K562 (cell line): ENCODE measurements around the gene MYH9. TPM values are rescaled to one million over a fixed set of nuclear protein-coding genes. Genes with fewer than 3 reads are reported as not detected.

ENCODE experiments used
- ATAC-seq: fragments of 200-7000 bp; cut with Tn5 transposase; 3 replicates; pipeline ENCODE4 v1.9.1; 2020; ENCODE audit warnings: moderate library complexity
- BruUV-seq: library from RNA; stranded (reverse); fragments of 400-500 nt; replicated peaks from 2 replicates; lab custom pipeline; 2021; lab: Mats Ljungman, UMichigan
- CTCF ChIA-PET: fragments of 300-600 bp; formaldehyde crosslinking; extraction: SDS; loops from one replicate; lab custom pipeline; 2021; ENCODE audit warnings: low intra/inter-chr PET ratio; lab: Yijun Ruan, JAX
- POLR2A ChIA-PET: fragments of 300-600, 350-650 bp; sonication (Branson Sonifier 250); formaldehyde crosslinking; extraction: SDS; loops from one replicate; lab custom pipeline; 2021; ENCODE audit warnings: antibody characterized with exemption, inconsistent platforms; lab: Yijun Ruan, JAX
- DNase-seq, 4 experiments: peaks; one replicate each; pipeline versions ENCODE4 v3.0.0 to v3.0.0-alpha.2; 2011 to 2018; ENCODE audit warnings: low spot score in 3 of 4, mixed read lengths in 3 of 4; ENCODE audit errors: extremely low read depth in 1 of 4
- FAIRE-seq: peaks from 2 replicates; lab custom pipeline; 2011; peaks lifted over from hg19 to GRCh38; lab: Jason Lieb, UNC
- H2AFZ ChIP-seq: 2 replicates; pipeline ENCODE4 v1.6.0; 2011; ENCODE audit warnings: low read depth, low read length, control low read depth, inconsistent platforms
- H3K27ac ChIP-seq: fragments of 200-600 bp; 3 replicates; pipeline ENCODE4 v1.8.0; 2011; ENCODE audit warnings: low read depth, mild to moderate bottlenecking, control low read depth, inconsistent platforms, low read length, moderate library complexity, mixed read lengths; ENCODE audit errors: extremely low read depth
- H3K27me3 ChIP-seq, 2 experiments: fragments of 300-600 bp in 1 of 2; 2 replicates in 1 of 2; 3 replicates in 1 of 2; pipeline versions ENCODE4 v1.6.0 to v1.8.0; 2011; ENCODE audit warnings: inconsistent platforms in 2 of 2, low read length in 2 of 2, mild to moderate bottlenecking in 1 of 2, mixed read lengths in 1 of 2, moderate library complexity in 1 of 2; ENCODE audit not compliant: control insufficient read depth in 2 of 2, insufficient read depth in 2 of 2
- H3K36me3 ChIP-seq: fragments of 300-600 bp; 3 replicates; pipeline ENCODE4 v1.8.0; 2011; ENCODE audit warnings: mild to moderate bottlenecking, low read length, inconsistent platforms; ENCODE audit not compliant: control insufficient read depth, insufficient read depth
- H3K4me1 ChIP-seq, 2 experiments: fragments of 200-600 bp in 1 of 2; replicated peaks in 1 of 2; 2 replicates in 1 of 2; 3 replicates in 1 of 2; pipeline versions ENCODE4 v1.5.1 to v1.8.0; 2011; ENCODE audit warnings: inconsistent platforms in 2 of 2, low read length in 2 of 2, mild to moderate bottlenecking in 1 of 2, mixed read lengths in 1 of 2, moderate library complexity in 1 of 2; ENCODE audit not compliant: control insufficient read depth in 2 of 2, insufficient read depth in 2 of 2
- H3K4me2 ChIP-seq: 2 replicates; pipeline ENCODE4 v1.6.1; 2011; ENCODE audit warnings: low read length, control low read depth, inconsistent platforms, mixed read lengths; ENCODE audit not compliant: insufficient read depth
- H3K4me3 ChIP-seq: fragments of 200-600 bp; sonication (generic), shearing (Covaris generic); 2 replicates; pipeline ENCODE4 v1.5.1; 2016; ENCODE audit warnings: control low read depth, inconsistent platforms
- H3K79me2 ChIP-seq: fragments of 200-600 bp; 3 replicates; pipeline ENCODE4 v1.8.0; 2011; ENCODE audit warnings: low read length, inconsistent platforms; ENCODE audit not compliant: control insufficient read depth, insufficient read depth
- H3K9ac ChIP-seq, 2 experiments: 2 replicates each; pipeline versions ENCODE4 v1.6.0 to v1.6.1; 2011; ENCODE audit warnings: low read depth in 2 of 2, low read length in 2 of 2, control low read depth in 1 of 2, inconsistent platforms in 1 of 2, mild to moderate bottlenecking in 1 of 2, mixed read lengths in 1 of 2; ENCODE audit not compliant: insufficient read depth in 1 of 2
- H3K9me1 ChIP-seq: one replicate; pipeline ENCODE4 v1.6.0; 2011; ENCODE audit warnings: inconsistent platforms, mild to moderate bottlenecking, low read length, moderate library complexity; ENCODE audit not compliant: control insufficient read depth, insufficient read depth
- H3K9me3 ChIP-seq: replicated peaks from 2 replicates; pipeline ENCODE4 v1.5.1; 2011; ENCODE audit warnings: low read depth, low read length, inconsistent platforms; ENCODE audit not compliant: control insufficient read depth, insufficient read depth
- H4K20me1 ChIP-seq: replicated peaks from 2 replicates; pipeline ENCODE4 v1.6.1; 2011; ENCODE audit warnings: low read length, inconsistent platforms, mixed read lengths; ENCODE audit not compliant: control insufficient read depth, insufficient read depth
- CTCF ChIP-seq, 3 experiments: IDR thresholded peaks in 2 of 3; conservative IDR thresholded peaks in 1 of 3; 2 replicates each; pipeline ENCODE4 v1.5.1; 2011 to 2012; ENCODE audit warnings: low read length in 3 of 3, mild to moderate bottlenecking in 3 of 3, control low read depth in 2 of 3, improper control_type of control experiment in 1 of 3, inconsistent platforms in 1 of 3, low read depth in 1 of 3, mixed read lengths in 1 of 3, moderate library complexity in 1 of 3; ENCODE audit not compliant: insufficient read depth in 2 of 3
- ERF ChIP-seq: fragments of 450-650 bp; formaldehyde crosslinking; IDR thresholded peaks from 2 replicates; pipeline ENCODE4 v1.4.0; 2020; ENCODE audit warnings: mild to moderate bottlenecking, mixed read lengths
- ETV1 ChIP-seq: fragments of 450-650 bp; conservative IDR thresholded peaks from 2 replicates; pipeline ENCODE4 v1.6.1; 2016; ENCODE audit warnings: missing genetic modification characterization, control low read depth, low read depth, missing compliant biosample characterization
- HMG20A ChIP-seq: fragments of 450-650 bp; formaldehyde crosslinking; conservative IDR thresholded peaks from 2 replicates; pipeline ENCODE4 v1.4.0; 2020; ENCODE audit warnings: mild to moderate bottlenecking, mixed read lengths
- KLF6 ChIP-seq: fragments of 250-450 bp; sonication (Bioruptor Pico); IDR thresholded peaks from 2 replicates; pipeline ENCODE4 v1.4.0; 2020; ENCODE audit warnings: mild to moderate bottlenecking, moderate library complexity, borderline replicate concordance
- MITF ChIP-seq: IDR thresholded peaks from 2 replicates; pipeline ENCODE4 v1.6.1; 2014; ENCODE audit warnings: antibody characterized with exemption
- MNT ChIP-seq, 2 experiments: fragments of 450-650 bp; conservative IDR thresholded peaks; 2 replicates each; pipeline ENCODE4 v1.6.1; 2017; ENCODE audit warnings: mild to moderate bottlenecking in 2 of 2, moderate library complexity in 2 of 2
- MTA1 ChIP-seq: fragments of 450-650 bp; IDR thresholded peaks from 2 replicates; pipeline ENCODE4 v1.6.1; 2017; ENCODE audit warnings: borderline replicate concordance
- MTA3 ChIP-seq: fragments of 450-650 bp; formaldehyde crosslinking; IDR thresholded peaks from 2 replicates; pipeline ENCODE4 v1.6.1; 2017; ENCODE audit warnings: mild to moderate bottlenecking, borderline replicate concordance
- NR2C2 ChIP-seq, 2 experiments: fragments of 200-800 bp in 1 of 2; sonication (Bioruptor generic) in 1 of 2; sonication (generic) in 1 of 2; formaldehyde crosslinking in 1 of 2; IDR thresholded peaks; 2 replicates each; pipeline versions ENCODE4 v1.6.1 to v1.8.0; 2016 to 2022; ENCODE audit warnings: mild to moderate bottlenecking in 1 of 2, missing compliant biosample characterization in 1 of 2, missing genetic modification characterization in 1 of 2, missing genetic modification reagents in 1 of 2
- PYGO2 ChIP-seq: fragments of 450-650 bp; IDR thresholded peaks from 2 replicates; pipeline ENCODE4 v1.6.1; 2016; ENCODE audit warnings: mild to moderate bottlenecking, missing genetic modification characterization, moderate library complexity, missing compliant biosample characterization
- TFAM ChIP-seq: fragments of 250-450 bp; sonication (Bioruptor Pico); conservative IDR thresholded peaks from 2 replicates; pipeline ENCODE4 v1.5.0; 2021; ENCODE audit warnings: mild to moderate bottlenecking, moderate library complexity
- ZNF584 ChIP-seq: fragments of 200-800 bp; sonication (Bioruptor generic); IDR thresholded peaks from 2 replicates; pipeline ENCODE4 v1.6.1; 2016; ENCODE audit warnings: low read depth, mild to moderate bottlenecking, missing genetic modification characterization, missing compliant biosample characterization
- ZNF696 ChIP-seq: fragments of 250-450 bp; sonication (Bioruptor Pico); conservative IDR thresholded peaks from 2 replicates; pipeline ENCODE4 v1.4.0; 2020; ENCODE audit warnings: mild to moderate bottlenecking, moderate library complexity
- WGBS: fragments of 100-300 bp; shearing (Covaris generic); methylation state at CpG from one replicate; pipeline ENCODE4 v1.1.6; 2016; ENCODE audit warnings: low coverage, mixed read lengths; ENCODE audit not compliant: insufficient coverage; ENCODE audit errors: missing lambda C conversion rate; 5-methylcytosine and 5-hydroxymethylcytosine counted together
- in situ Hi-C: fragments of 300-500 bp; cut with MboI; formaldehyde crosslinking; loops from 4 replicates; pipeline ENCODE4 v1.15.0; 2018; ENCODE audit warnings: inconsistent platforms, mixed read lengths
- intact Hi-C: fragments of 100-400 bp; cut with micrococcal nuclease; formaldehyde crosslinking; loops from 2 replicates; pipeline ENCODE4 v1.14.2; 2022
- polyA plus RNA-seq, 8 experiments: library from polyadenylated mRNA; depleted of rRNA in 4 of 8; stranded (reverse) in 5 of 8; unstranded in 3 of 8; fragments of >200 nt; fragmentation: Nextera tagmentation in 2 of 8; fragmentation: Illumina TruSeq in 1 of 8; extraction: Ambion mirVana in 2 of 8; extraction: Trizol in 1 of 8; gene quantifications; 2 replicates each; pipeline versions ENCODE4 v1.2.1 to v1.2.3, GENCODE V29; 2011 to 2014; ENCODE audit warnings: inconsistent platforms in 1 of 8, missing spikeins in 1 of 8
- total RNA-seq, 7 experiments: library from RNA; depleted of rRNA in 6 of 7; stranded (reverse); fragments of >200 nt in 6 of 7; fragmentation: Illumina TruSeq in 2 of 7; extraction: Trizol in 2 of 7; gene quantifications; 2 replicates each; pipeline versions ENCODE4 v1.2.1 to v1.2.3, GENCODE V29; 2011 to 2021; ENCODE audit warnings: low replicate concordance in 1 of 7

Gene MYH9
- total and polyA plus RNA-seq, 9 of the 15 experiments (the other 6 are each of a cell fraction or from before 2014, with no cell fraction given) = 0.71 to 111 (median 24.6) TPM

GRCh38 chr22:36343070-36343719 is 44.6 kb downstream of the MYH9 start (continued):
- TF ChIP-seq PYGO2 (tag) (no peak), ETV1 (tag) (no peak), ZNF696 (CRISPR knock-in tag) (no peak), TFAM (CRISPR knock-in tag) (no peak), MITF (no peak)
- TF ChIP-seq, all 486 proteins: peak for 0

- no peak overlapping the region for H3K9ac ChIP-seq
- no peak overlapping the region for H2AFZ ChIP-seq
- H3K4me3 ChIP-seq = no peak overlapping the region
- no peaks in the 10 kb centered on the region for H3K9me3 ChIP-seq
- ChIA-PET CTCF (no interaction called here), POLR2A (interaction anchor here (0.6 kb wide), 1 partner anchor 9 kb away, joined by 3 read pairs; no protein-coding TSS in a partner anchor)
- no TSS peak for BruUV-seq
- intact Hi-C loops (no loop called here), in situ Hi-C loops (no loop called here)
- no peaks in the 10 kb centered on the region for H3K27me3 ChIP-seq
- no peaks in the 10 kb centered on the region for H4K20me1 ChIP-seq
- DNase-seq (no peak), FAIRE-seq (no peak), ATAC-seq (no peak)
- peaks cover 65% of the 10 kb centered on the region for H3K36me3 ChIP-seq
- no peak overlapping the region for H3K4me2 ChIP-seq
- peaks cover 8% of the 10 kb centered on the region; the same call in 2 of the 3 replicates for H3K79me2 ChIP-seq
- no peak overlapping the region for H3K27ac ChIP-seq
- no peaks in the 10 kb centered on the region for H3K9me1 ChIP-seq
- H3K4me1 ChIP-seq = peaks cover 0 to 5% of the 10 kb centered on the region in 2 experiments; a peak in 2 of 5 replicates
- 78% methylated on average over 8 of the region's 10 CpGs for WGBS
- no peak for TF ChIP-seq MTA3
- no peak for TF ChIP-seq HMG20A (CRISPR knock-in tag)
- TF ChIP-seq KLF6 (CRISPR knock-in tag) = no peak
- TF ChIP-seq NR2C2 (CRISPR knock-in tag; IDR thresholded peaks at IDR 0.05) = no peak
- no peak for TF ChIP-seq NR2C2 (tag; IDR thresholded peaks at IDR 0.05)
- no peak for TF ChIP-seq MTA1
- TF ChIP-seq ZNF584 (CRISPR knock-in tag) = no peak
- TF ChIP-seq MNT (conservative IDR thresholded peaks at IDR 0.05) = no peak
- TF ChIP-seq ERF = no peak
- no peak for TF ChIP-seq CTCF (IDR thresholded peaks at IDR 0.05 in 2 of 3, conservative IDR thresholded peaks at IDR 0.05 in 1 of 3; ENCODE audit: insufficient read depth in 2 of 3, low read depth in 1 of 3, low read length in 3 of 3)
Measured at GRCh38 chr22:36341640-36342041, 46.1 kb downstream of the MYH9 start.
